ENCODE results near the gene IL2RA.

IL2RA gene

DNA sequence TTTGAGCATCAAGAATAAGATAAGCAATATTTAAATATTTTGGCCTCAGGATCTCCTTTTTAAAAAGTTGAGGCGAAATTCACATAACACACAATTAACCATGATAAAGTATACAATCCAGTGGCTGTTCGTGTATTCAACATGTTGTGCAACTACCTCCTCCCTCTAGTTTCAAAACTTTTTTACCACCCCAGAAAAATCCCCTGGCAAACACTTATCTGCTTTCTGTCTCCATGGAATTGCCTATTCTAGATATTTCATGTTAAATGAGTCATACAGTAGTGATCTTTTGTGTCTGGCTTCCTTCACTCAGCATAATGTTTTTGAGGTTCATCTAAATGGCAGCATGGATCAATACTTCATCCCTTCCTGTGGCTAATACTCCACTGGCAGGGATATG, 53.0 kb downstream of the IL2RA start:
- Histone ChIP-seq H3K18ac (ENCODE audit: low read length) (no peak overlapping the region), H4K8ac (ENCODE audit: low read depth, low read length) (no peak overlapping the region), H2BK120ac (ENCODE audit: low read depth, low read length) (no peak overlapping the region), H2BK12ac (ENCODE audit: low read length) (no peak overlapping the region), H3K27ac (replicated peaks; ENCODE audit: low read length) (no peak overlapping the region), H3K23ac (ENCODE audit: low read depth, low read length, poor library complexity) (no peak overlapping the region), H2BK5ac (ENCODE audit: low read length) (no peak overlapping the region), H2BK15ac (ENCODE audit: low read length) (no peak overlapping the region), H3K9ac (ENCODE audit: low read depth, low read length, poor library complexity) (no peak overlapping the region), H3K4me2 (ENCODE audit: insufficient read depth, low read length, poor library complexity, severe bottlenecking) (no peak overlapping the region), H3K4me1 (ENCODE audit: control insufficient read depth in 2 of 2, insufficient read depth in 1 of 2, low read depth in 1 of 2, low read length in 2 of 2) (peaks cover 0 to 4% of the 10 kb centered on the region in 2 donors), H4K91ac (ENCODE audit: low read depth, low read length, poor library complexity) (no peak overlapping the region), H3K36me3 (replicated peaks in 1 of 2; ENCODE audit: control insufficient read depth in 2 of 2, insufficient read depth in 2 of 2, low read length in 2 of 2) (no peaks in the 10 kb centered on the region), H3K14ac (ENCODE audit: low read length) (no peak overlapping the region), H2AK5ac (ENCODE audit: low read depth, low read length) (no peak overlapping the region), H3K9me3 (replicated peaks in 1 of 2; ENCODE audit: control insufficient read depth in 2 of 2, insufficient read depth in 1 of 2, low read depth in 1 of 2, low read length in 2 of 2) (peaks cover 0 to 3% of the 10 kb centered on the region in 2 donors), H2AFZ (ENCODE audit: low read length) (no peak overlapping the region), H3K79me1 (ENCODE audit: low read depth, low read length) (no peaks in the 10 kb centered on the region), H3K4me3 (ENCODE audit: low read length in 2 of 2) (no peak overlapping the region), H3K27me3 (ENCODE audit: control insufficient read depth in 3 of 3, insufficient read depth in 3 of 3, low read depth in 1 of 3, low read length in 3 of 3) (no peaks in the 10 kb centered on the region), H3K4ac (ENCODE audit: low read length) (no peak overlapping the region)
- no peak for DNase-seq (ENCODE audit: low spot score)
- WGBS, 2 donors (ENCODE audit: extremely low coverage in 2 of 2, insufficient read length in 2 of 2, insufficient replicate concordance in 1 of 2), result no CpG with 5 or more reads among the region's 2 CpGs

DNA sequence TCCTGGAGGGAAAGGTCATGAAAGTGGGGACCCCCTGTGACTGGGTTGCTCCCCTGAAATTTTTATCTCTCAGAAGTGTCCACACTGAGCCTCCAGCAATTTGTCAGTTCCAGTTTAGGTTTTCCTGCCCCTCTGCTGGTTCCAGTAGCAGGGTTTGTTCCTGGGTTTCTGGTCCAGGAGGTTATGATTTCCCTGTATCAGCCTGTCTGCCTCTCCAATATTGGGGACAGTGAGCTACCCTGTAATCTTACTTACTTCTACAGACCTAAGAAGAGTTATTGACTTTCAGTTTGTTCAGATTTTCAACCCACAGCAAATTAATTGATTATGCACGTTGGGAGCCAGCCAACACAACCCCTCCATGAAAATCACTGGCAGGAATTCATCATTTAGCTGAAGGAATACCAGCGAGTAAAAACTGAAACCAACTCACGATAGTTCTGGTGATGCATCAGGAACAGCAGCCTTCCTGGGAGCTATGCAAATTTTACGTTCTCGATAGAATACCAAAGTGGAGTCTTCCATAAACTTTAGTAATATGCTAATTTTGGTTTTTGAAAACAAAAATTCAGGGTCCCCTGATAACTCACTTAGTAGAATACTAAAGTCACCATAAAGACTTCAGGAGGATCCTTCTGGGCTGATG, 53.5 kb downstream of the IL2RA start:
- Histone ChIP-seq H3K4me3 (ENCODE audit: low read length in 2 of 2) (no peak overlapping the region), H3K4ac (ENCODE audit: low read length) (no peak overlapping the region), H3K36me3 (replicated peaks in 1 of 2; ENCODE audit: control insufficient read depth in 2 of 2, insufficient read depth in 2 of 2, low read length in 2 of 2) (no peaks in the 10 kb centered on the region), H3K4me2 (ENCODE audit: insufficient read depth, low read length, poor library complexity, severe bottlenecking) (no peak overlapping the region), H3K23ac (ENCODE audit: low read depth, low read length, poor library complexity) (no peak overlapping the region), H2AFZ (ENCODE audit: low read length) (no peak overlapping the region), H3K4me1 (ENCODE audit: control insufficient read depth in 2 of 2, insufficient read depth in 1 of 2, low read depth in 1 of 2, low read length in 2 of 2) (peaks cover 0 to 4% of the 10 kb centered on the region in 2 donors), H2BK12ac (ENCODE audit: low read length) (no peak overlapping the region), H3K14ac (ENCODE audit: low read length) (no peak overlapping the region), H3K9ac (ENCODE audit: low read depth, low read length, poor library complexity) (no peak overlapping the region), H2BK120ac (ENCODE audit: low read depth, low read length) (no peak overlapping the region), H2BK5ac (ENCODE audit: low read length) (no peak overlapping the region), H4K91ac (ENCODE audit: low read depth, low read length, poor library complexity) (no peak overlapping the region), H2BK15ac (ENCODE audit: low read length) (no peak overlapping the region), H3K9me3 (replicated peaks in 1 of 2; ENCODE audit: control insufficient read depth in 2 of 2, insufficient read depth in 1 of 2, low read depth in 1 of 2, low read length in 2 of 2) (peaks cover 0 to 3% of the 10 kb centered on the region in 2 donors), H3K18ac (ENCODE audit: low read length) (no peak overlapping the region), H3K27ac (replicated peaks; ENCODE audit: low read length) (no peak overlapping the region), H3K27me3 (ENCODE audit: control insufficient read depth in 3 of 3, insufficient read depth in 3 of 3, low read depth in 1 of 3, low read length in 3 of 3) (no peaks in the 10 kb centered on the region), H2AK5ac (ENCODE audit: low read depth, low read length) (no peak overlapping the region), H4K8ac (ENCODE audit: low read depth, low read length) (no peak overlapping the region), H3K79me1 (ENCODE audit: low read depth, low read length) (no peaks in the 10 kb centered on the region)
- no CpG with 5 or more reads among the region's 5 CpGs for whole genome bisulfite sequencing, 2 donors (ENCODE audit: extremely low coverage in 2 of 2, insufficient read length in 2 of 2, insufficient replicate concordance in 1 of 2)
- DNase-seq (ENCODE audit: low spot score), result no peak

DNA sequence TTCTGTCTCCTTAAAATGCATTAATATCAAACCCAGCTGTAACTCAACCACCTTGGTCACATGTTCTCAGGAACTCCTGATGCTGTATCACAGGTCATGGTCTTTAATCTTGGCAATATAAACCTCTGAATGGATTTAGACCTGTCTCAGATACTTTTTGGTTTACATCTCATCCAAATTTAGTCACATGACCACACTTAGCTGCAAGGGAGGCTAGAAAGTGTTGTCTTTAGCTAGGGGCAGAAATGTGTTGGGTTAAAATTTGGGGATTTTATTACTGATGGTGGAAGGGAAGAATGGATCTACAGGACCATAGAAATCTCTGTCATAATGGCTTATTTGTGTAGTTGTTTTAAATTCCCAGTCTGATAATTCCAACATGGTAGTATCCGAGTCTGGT, 55.2 kb downstream of the IL2RA start:
- Histone ChIP-seq H3K4me2 (ENCODE audit: insufficient read depth, low read length, poor library complexity, severe bottlenecking) (no peak overlapping the region), H3K27ac (replicated peaks; ENCODE audit: low read length) (no peak overlapping the region), H4K8ac (ENCODE audit: low read depth, low read length) (no peak overlapping the region), H3K36me3 (replicated peaks in 1 of 2; ENCODE audit: control insufficient read depth in 2 of 2, insufficient read depth in 2 of 2, low read length in 2 of 2) (no peaks in the 10 kb centered on the region), H2AFZ (ENCODE audit: low read length) (no peak overlapping the region), H3K9ac (ENCODE audit: low read depth, low read length, poor library complexity) (no peak overlapping the region), H2BK5ac (ENCODE audit: low read length) (no peak overlapping the region), H3K4me1 (ENCODE audit: control insufficient read depth in 2 of 2, insufficient read depth in 1 of 2, low read depth in 1 of 2, low read length in 2 of 2) (peaks cover 0 to 4% of the 10 kb centered on the region in 2 donors), H4K91ac (ENCODE audit: low read depth, low read length, poor library complexity) (no peak overlapping the region), H3K4ac (ENCODE audit: low read length) (no peak overlapping the region), H3K79me1 (ENCODE audit: low read depth, low read length) (no peaks in the 10 kb centered on the region), H3K23ac (ENCODE audit: low read depth, low read length, poor library complexity) (no peak overlapping the region), H3K18ac (ENCODE audit: low read length) (no peak overlapping the region), H3K9me3 (replicated peaks in 1 of 2; ENCODE audit: control insufficient read depth in 2 of 2, insufficient read depth in 1 of 2, low read depth in 1 of 2, low read length in 2 of 2) (peaks cover 0 to 3% of the 10 kb centered on the region in 2 donors), H3K27me3 (ENCODE audit: control insufficient read depth in 3 of 3, insufficient read depth in 3 of 3, low read depth in 1 of 3, low read length in 3 of 3) (no peaks in the 10 kb centered on the region), H3K4me3 (ENCODE audit: low read length in 2 of 2) (no peak overlapping the region), H2BK120ac (ENCODE audit: low read depth, low read length) (no peak overlapping the region), H2AK5ac (ENCODE audit: low read depth, low read length) (no peak overlapping the region), H2BK15ac (ENCODE audit: low read length) (no peak overlapping the region), H2BK12ac (ENCODE audit: low read length) (no peak overlapping the region), H3K14ac (ENCODE audit: low read length) (no peak overlapping the region)
- DNase-seq (ENCODE audit: low spot score), result no peak
- no CpG with 5 or more reads among the region's 1 CpG for WGBS, 2 donors (ENCODE audit: extremely low coverage in 2 of 2, insufficient read length in 2 of 2, insufficient replicate concordance in 1 of 2)

DNA sequence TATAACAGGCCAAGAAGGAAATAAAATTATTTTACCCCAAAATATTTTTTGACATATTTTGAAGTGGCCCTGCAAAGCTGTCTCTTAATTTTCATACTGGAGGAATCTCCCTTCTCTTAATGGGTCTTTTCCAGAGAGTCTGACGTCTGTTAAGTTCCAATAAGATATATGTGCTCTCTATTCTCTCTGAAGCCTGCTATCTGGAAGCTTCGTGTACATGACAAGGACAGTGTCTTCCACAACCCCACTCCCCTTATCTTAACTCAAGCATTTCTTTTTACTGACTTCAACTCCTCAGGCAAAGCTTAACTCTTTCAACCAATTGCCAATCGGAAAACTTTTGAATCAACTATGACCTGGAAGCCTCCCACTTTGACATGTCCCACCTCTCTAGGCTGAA, 55.6 kb downstream of the IL2RA start:
- Histone ChIP-seq H3K27ac (replicated peaks; ENCODE audit: low read length) (no peak overlapping the region), H4K8ac (ENCODE audit: low read depth, low read length) (no peak overlapping the region), H3K4ac (ENCODE audit: low read length) (no peak overlapping the region), H3K4me1 (ENCODE audit: control insufficient read depth in 2 of 2, insufficient read depth in 1 of 2, low read depth in 1 of 2, low read length in 2 of 2) (peaks cover 0 to 4% of the 10 kb centered on the region in 2 donors), H2BK15ac (ENCODE audit: low read length) (no peak overlapping the region), H3K18ac (ENCODE audit: low read length) (no peak overlapping the region), H2AFZ (ENCODE audit: low read length) (no peak overlapping the region), H3K27me3 (ENCODE audit: control insufficient read depth in 3 of 3, insufficient read depth in 3 of 3, low read depth in 1 of 3, low read length in 3 of 3) (no peaks in the 10 kb centered on the region), H3K4me2 (ENCODE audit: insufficient read depth, low read length, poor library complexity, severe bottlenecking) (no peak overlapping the region), H4K91ac (ENCODE audit: low read depth, low read length, poor library complexity) (no peak overlapping the region), H3K36me3 (replicated peaks in 1 of 2; ENCODE audit: control insufficient read depth in 2 of 2, insufficient read depth in 2 of 2, low read length in 2 of 2) (no peaks in the 10 kb centered on the region), H2BK12ac (ENCODE audit: low read length) (no peak overlapping the region), H3K79me1 (ENCODE audit: low read depth, low read length) (no peaks in the 10 kb centered on the region), H3K4me3 (ENCODE audit: low read length in 2 of 2) (no peak overlapping the region), H2BK5ac (ENCODE audit: low read length) (no peak overlapping the region), H3K9ac (ENCODE audit: low read depth, low read length, poor library complexity) (no peak overlapping the region), H3K23ac (ENCODE audit: low read depth, low read length, poor library complexity) (no peak overlapping the region), H3K9me3 (replicated peaks in 1 of 2; ENCODE audit: control insufficient read depth in 2 of 2, insufficient read depth in 1 of 2, low read depth in 1 of 2, low read length in 2 of 2) (peaks cover 0 to 3% of the 10 kb centered on the region in 2 donors), H2AK5ac (ENCODE audit: low read depth, low read length) (no peak overlapping the region), H2BK120ac (ENCODE audit: low read depth, low read length) (no peak overlapping the region), H3K14ac (ENCODE audit: low read length) (no peak overlapping the region)
- WGBS, 2 donors (ENCODE audit: extremely low coverage in 2 of 2, insufficient read length in 2 of 2, insufficient replicate concordance in 1 of 2), result no CpG with 5 or more reads among the region's 3 CpGs
- no peak for DNase-seq (ENCODE audit: low spot score)
